Liver (tissue), 9 donors: ENCODE data around the gene EXOC3. TPM values are rescaled to one million over a fixed set of nuclear protein-coding genes. Genes with fewer than 3 reads are reported as not detected.
A peak's percentile ranks its signal among the peaks of the same experiment; 100 is the strongest.

ENCODE experiments used
- DNase-seq: peaks from one replicate; pipeline ENCODE4 v3.0.0-alpha.2; 2017; ENCODE audit warnings: low spot score
- H3K27ac ChIP-seq, 2 donors: one replicate each; pipeline ENCODE4 v1.7.0; 2013; ENCODE audit warnings: inconsistent platforms in 2 of 2, low read length in 2 of 2, control low read depth in 1 of 2, low read depth in 1 of 2, mild to moderate bottlenecking in 1 of 2
- H3K27me3 ChIP-seq, 4 donors: one replicate each; pipeline versions ENCODE4 v1.6.1 to v1.7.0; 2013; ENCODE audit warnings: low read length in 3 of 4, inconsistent platforms in 1 of 4, mild to moderate bottlenecking in 1 of 4, moderate library complexity in 1 of 4; ENCODE audit not compliant: control insufficient read depth in 4 of 4, insufficient read depth in 4 of 4
- H3K36me3 ChIP-seq, 4 donors: one replicate each; pipeline versions ENCODE4 v1.6.1 to v1.7.0; 2013; ENCODE audit warnings: low read length in 3 of 4, mild to moderate bottlenecking in 3 of 4, low read depth in 1 of 4, moderate library complexity in 1 of 4; ENCODE audit not compliant: control insufficient read depth in 4 of 4, insufficient read depth in 3 of 4
- H3K4me1 ChIP-seq, 4 donors: one replicate each; pipeline versions ENCODE4 v1.6.1 to v1.7.0; 2013; ENCODE audit warnings: low read length in 3 of 4, mild to moderate bottlenecking in 3 of 4, moderate library complexity in 1 of 4; ENCODE audit not compliant: control insufficient read depth in 4 of 4, insufficient read depth in 4 of 4
- H3K4me3 ChIP-seq, 3 donors: one replicate each; pipeline versions ENCODE4 v1.6.1 to v1.7.0; 2013; ENCODE audit warnings: low read length in 3 of 3, control low read depth in 1 of 3, low read depth in 1 of 3, mild to moderate bottlenecking in 1 of 3
- H3K9ac ChIP-seq, 2 donors: one replicate each; pipeline ENCODE4 v1.7.0; 2013; ENCODE audit warnings: low read length in 2 of 2, mild to moderate bottlenecking in 2 of 2, moderate library complexity in 2 of 2, control low read depth in 1 of 2, low read depth in 1 of 2
- H3K9me3 ChIP-seq, 4 donors: one replicate each; pipeline versions ENCODE4 v1.6.1 to v1.7.0; 2013; ENCODE audit warnings: low read length in 3 of 4; ENCODE audit not compliant: control insufficient read depth in 4 of 4
- ATF3 ChIP-seq: IDR thresholded peaks from 2 replicates; pipeline ENCODE4 v1.6.1; 2016; ENCODE audit warnings: antibody characterized with exemption
- CTCF ChIP-seq: fragments of 150-350 bp; IDR thresholded peaks from 2 replicates; pipeline ENCODE4 v1.5.1; 2017; ENCODE audit warnings: improper control_type of control experiment, low read depth, low read length; ENCODE audit not compliant: missing input control
- EGR1 ChIP-seq, 2 donors: IDR thresholded peaks; 2 replicates each; pipeline ENCODE4 v1.6.1; 2016 to 2018; ENCODE audit warnings: antibody characterized with exemption in 2 of 2, low read depth in 2 of 2
- FOXA2 ChIP-seq: IDR thresholded peaks from 2 replicates; pipeline ENCODE4 v1.6.1; 2016; ENCODE audit warnings: antibody characterized with exemption
- HNF4A ChIP-seq, 2 donors: conservative IDR thresholded peaks; 2 replicates each; pipeline ENCODE4 v1.6.1; 2016; ENCODE audit warnings: antibody characterized with exemption in 2 of 2, mild to moderate bottlenecking in 2 of 2
- HNF4G ChIP-seq: IDR thresholded peaks from 2 replicates; pipeline ENCODE4 v1.6.1; 2016; ENCODE audit warnings: antibody characterized with exemption
- MAX ChIP-seq: IDR thresholded peaks from 2 replicates; pipeline ENCODE4 v1.6.1; 2016; ENCODE audit warnings: antibody characterized with exemption
- NR2F2 ChIP-seq: IDR thresholded peaks from 2 replicates; pipeline ENCODE4 v1.6.1; 2016; ENCODE audit warnings: antibody characterized with exemption
- RAD21 ChIP-seq, 2 donors: IDR thresholded peaks; 2 replicates each; pipeline ENCODE4 v1.6.1; 2016; ENCODE audit warnings: antibody characterized with exemption in 2 of 2, mild to moderate bottlenecking in 2 of 2
- REST ChIP-seq: IDR thresholded peaks from 2 replicates; pipeline ENCODE4 v1.6.1; 2016; ENCODE audit warnings: antibody characterized with exemption, mild to moderate bottlenecking
- SP1 ChIP-seq: IDR thresholded peaks from 2 replicates; pipeline ENCODE4 v1.6.1; 2018; ENCODE audit warnings: antibody characterized with exemption, mild to moderate bottlenecking
- ZBTB33 ChIP-seq: IDR thresholded peaks from 2 replicates; pipeline ENCODE4 v1.6.1; 2016; ENCODE audit warnings: antibody characterized with exemption
- whole genome bisulfite sequencing: extraction: QIAGEN DNeasy Blood & Tissue Kit; methylation state at CpG from one replicate; pipeline ENCODE4 v1.1.7; 2013; 5-methylcytosine and 5-hydroxymethylcytosine counted together
- polyA plus RNA-seq, 2 donors: library from polyadenylated mRNA; stranded (reverse) in 1 of 2; unstranded in 1 of 2; fragments of 200-250 nt in 1 of 2; fragments of >200 nt in 1 of 2; fragmentation: Nextera tagmentation in 1 of 2; extraction: Ambion mirVana in 1 of 2; gene quantifications; one replicate each; pipeline versions ENCODE4 v1.2.1 to v1.2.3, GENCODE V29; 2013 to 2015
- total RNA-seq, 2 donors: library from RNA; depleted of rRNA; stranded (reverse); fragments of >200 nt; gene quantifications; one replicate each; pipeline ENCODE4 v1.2.3, GENCODE V29; 2014
- donor health status: healthy.
- donor health status: healthy.
- donor health status: healthy.
- donor health status: healthy.
- donor health status: healthy.

Gene EXOC3
- total and polyA plus RNA-seq, 4 donors, result 12.4 to 23.9 (median 18.5) TPM

GRCh38 chr5:435961-436640 is 6.9 kb upstream of the EXOC3 start:
- Histone ChIP-seq H3K9me3 (no peaks in the 10 kb centered on the region), H3K27me3 (peaks cover 0 to 2% (median 0%) of the 10 kb centered on the region in 4 donors), H3K4me1 (no peaks in the 10 kb centered on the region), H3K9ac (no peak overlapping the region), H3K27ac (no peak overlapping the region), H3K36me3 (no peaks in the 10 kb centered on the region), H3K4me3 (no peak overlapping the region)
- WGBS, result 77% methylated on average over 18 of the region's 18 CpGs
- DNase-seq, result no peak
- peak; percentile 32 for TF ChIP-seq CTCF
- no peak for TF ChIP-seq HNF4A (conservative IDR thresholded peaks at IDR 0.05)
- TF ChIP-seq HNF4G, result no peak
- peak in 1 of 2 donors; percentile 60 for TF ChIP-seq RAD21 (IDR thresholded peaks at IDR 0.05)
- TF ChIP-seq FOXA2, result no peak
- TF ChIP-seq SP1, result no peak

- Histone ChIP-seq H3K27me3 (peaks cover 0 to 2% (median 0%) of the 10 kb centered on the region in 4 donors), H3K9me3 (no peaks in the 10 kb centered on the region), H3K9ac (no peak overlapping the region), H3K4me3 (no peak overlapping the region), H3K36me3 (no peaks in the 10 kb centered on the region), H3K27ac (no peak overlapping the region), H3K4me1 (no peaks in the 10 kb centered on the region)
- no peak for DNase-seq
- no peak for TF ChIP-seq ATF3
- no peak for TF ChIP-seq EGR1 (IDR thresholded peaks at IDR 0.05; ENCODE audit: low read depth in 2 of 2)
- TF ChIP-seq HNF4A (conservative IDR thresholded peaks at IDR 0.05), result no peak
- no peak for TF ChIP-seq NR2F2
- no peak for TF ChIP-seq CTCF
- no peak for TF ChIP-seq MAX
- no peak for TF ChIP-seq FOXA2
- no peak for TF ChIP-seq REST
- no peak for TF ChIP-seq ZBTB33
- 62% methylated on average over 5 of the region's 5 CpGs for WGBS
These were observed 6.4 kb upstream of the EXOC3 start for GRCh38 chr5:436641-436975.
